Endothelial cell (in vitro differentiated cells): Measurements from ENCODE around the gene CHI3L1. TPM values are rescaled to one million over a fixed set of nuclear protein-coding genes. Genes with fewer than 3 reads are reported as not detected.

Experiments
- DNase-seq: peaks from one replicate; pipeline ENCODE4 v3.0.0; 2021; ENCODE audit warnings: low spot score
- H3K27ac Mint-ChIP-seq: one replicate; pipeline ENCODE4 v1.8.0; 2021; ENCODE audit warnings: mixed read lengths, inconsistent platforms; ENCODE audit not compliant: unreplicated experiment
- H3K27me3 Mint-ChIP-seq: one replicate; pipeline ENCODE4 v1.8.0; 2021; ENCODE audit warnings: mild to moderate bottlenecking, moderate library complexity, mixed read lengths, inconsistent platforms; ENCODE audit not compliant: unreplicated experiment
- H3K36me3 Mint-ChIP-seq: one replicate; pipeline ENCODE4 v1.8.0; 2021; ENCODE audit warnings: mild to moderate bottlenecking, low read depth, mixed read lengths, inconsistent platforms; ENCODE audit not compliant: unreplicated experiment
- H3K4me1 Mint-ChIP-seq: one replicate; pipeline ENCODE4 v1.8.0; 2021; ENCODE audit warnings: mild to moderate bottlenecking, mixed read lengths, inconsistent platforms; ENCODE audit not compliant: unreplicated experiment
- H3K4me3 Mint-ChIP-seq: one replicate; pipeline ENCODE4 v1.8.0; 2021; ENCODE audit warnings: mild to moderate bottlenecking, mixed read lengths, inconsistent platforms; ENCODE audit not compliant: unreplicated experiment
- H3K9me3 Mint-ChIP-seq: one replicate; pipeline ENCODE4 v1.8.0; 2021; ENCODE audit warnings: mixed read lengths, inconsistent platforms; ENCODE audit not compliant: unreplicated experiment
- total RNA-seq: library from RNA; stranded (reverse); fragmentation: NEBNext Ultra II Directional; extraction: Animal tissue kit (Norgen Biotek cat#: 25700); gene quantifications from one replicate; pipeline ENCODE4 v1.2.1, GENCODE V29; 2021; ENCODE audit not compliant: unreplicated experiment
- TF ChIP-seq, protein P1 (sequence below): fragments of 200-600 bp; sonication (generic); IDR thresholded peaks from one replicate; pipeline ENCODE4 v1.5.0; 2021; ENCODE audit warnings: antibody characterized with exemption; ENCODE audit not compliant: unreplicated experiment

CHI3L1 gene
- total RNA-seq, 1 donor from 2014 or later, result 0.21 TPM

DNA sequence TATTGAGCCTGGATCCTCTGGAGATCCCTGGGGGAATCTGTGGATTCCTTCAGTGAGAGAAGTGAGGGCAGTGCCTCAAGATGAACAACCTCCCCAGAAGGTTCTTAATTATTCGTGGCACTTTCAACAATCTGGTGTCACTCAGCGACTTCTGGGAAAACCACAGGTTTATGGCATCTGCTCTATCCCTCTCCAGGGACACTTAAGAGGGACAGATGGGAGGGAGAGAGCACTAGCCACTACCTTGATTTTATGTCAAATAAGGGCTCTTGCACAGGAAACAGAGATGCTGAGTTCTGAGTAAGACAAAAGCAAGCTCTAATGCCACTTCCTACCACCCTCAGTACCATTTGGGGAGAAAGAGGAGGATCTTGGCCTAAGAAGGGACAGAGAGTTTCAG, 21.2 kb upstream of the CHI3L1 start:
- H3K9me3 Mint-ChIP-seq, result no peaks in the 10 kb centered on the region
- peaks cover 2% of the 10 kb centered on the region for H3K27me3 Mint-ChIP-seq

DNA sequence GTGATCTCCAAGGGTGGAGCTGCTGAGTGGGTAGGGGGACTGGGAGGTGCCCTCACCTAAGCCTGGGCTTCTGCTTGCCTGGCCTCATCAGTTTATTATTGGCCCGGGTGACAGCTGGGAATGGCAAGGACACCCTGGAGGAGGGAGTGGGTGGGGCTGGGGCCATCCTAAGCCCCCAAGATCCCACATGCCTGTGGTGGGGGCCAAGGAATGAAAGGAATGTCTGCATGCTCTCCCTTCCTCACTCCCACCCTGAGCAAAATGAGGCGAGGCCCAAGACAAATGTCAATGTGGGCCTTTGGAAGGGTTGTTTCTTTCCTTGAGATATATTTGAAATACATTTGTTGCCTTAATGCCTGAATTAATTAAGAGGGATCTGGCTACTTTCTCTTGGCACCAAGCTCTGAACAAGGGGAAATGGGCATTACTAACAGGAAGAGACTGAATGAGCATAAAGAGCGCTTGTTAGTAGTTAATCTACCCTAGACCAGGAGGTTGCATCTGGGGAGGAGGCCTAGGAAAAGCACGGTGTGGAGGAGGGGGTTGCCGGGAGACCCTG, 19.7 kb upstream of the CHI3L1 start:
- TF ChIP-seq, protein P1, sequence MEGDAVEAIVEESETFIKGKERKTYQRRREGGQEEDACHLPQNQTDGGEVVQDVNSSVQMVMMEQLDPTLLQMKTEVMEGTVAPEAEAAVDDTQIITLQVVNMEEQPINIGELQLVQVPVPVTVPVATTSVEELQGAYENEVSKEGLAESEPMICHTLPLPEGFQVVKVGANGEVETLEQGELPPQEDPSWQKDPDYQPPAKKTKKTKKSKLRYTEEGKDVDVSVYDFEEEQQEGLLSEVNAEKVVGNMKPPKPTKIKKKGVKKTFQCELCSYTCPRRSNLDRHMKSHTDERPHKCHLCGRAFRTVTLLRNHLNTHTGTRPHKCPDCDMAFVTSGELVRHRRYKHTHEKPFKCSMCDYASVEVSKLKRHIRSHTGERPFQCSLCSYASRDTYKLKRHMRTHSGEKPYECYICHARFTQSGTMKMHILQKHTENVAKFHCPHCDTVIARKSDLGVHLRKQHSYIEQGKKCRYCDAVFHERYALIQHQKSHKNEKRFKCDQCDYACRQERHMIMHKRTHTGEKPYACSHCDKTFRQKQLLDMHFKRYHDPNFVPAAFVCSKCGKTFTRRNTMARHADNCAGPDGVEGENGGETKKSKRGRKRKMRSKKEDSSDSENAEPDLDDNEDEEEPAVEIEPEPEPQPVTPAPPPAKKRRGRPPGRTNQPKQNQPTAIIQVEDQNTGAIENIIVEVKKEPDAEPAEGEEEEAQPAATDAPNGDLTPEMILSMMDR, result no peak
- Mint-ChIP-seq H3K27ac (no peak overlapping the region), H3K9me3 (no peaks in the 10 kb centered on the region), H3K27me3 (peaks cover 2% of the 10 kb centered on the region), H3K4me3 (no peak overlapping the region), H3K4me1 (peaks cover 7% of the 10 kb centered on the region), H3K36me3 (no peaks in the 10 kb centered on the region)
- no peak for DNase-seq

More for the DNA sequence above, 21.2 kb upstream of the CHI3L1 start:
- H3K36me3 Mint-ChIP-seq, result no peaks in the 10 kb centered on the region
- no peak overlapping the region for H3K4me3 Mint-ChIP-seq
- peaks cover 4% of the 10 kb centered on the region for H3K4me1 Mint-ChIP-seq
- H3K27ac Mint-ChIP-seq, result no peak overlapping the region
- DNase-seq, result no peak
- TF ChIP-seq, protein P1, result no peak

DNA sequence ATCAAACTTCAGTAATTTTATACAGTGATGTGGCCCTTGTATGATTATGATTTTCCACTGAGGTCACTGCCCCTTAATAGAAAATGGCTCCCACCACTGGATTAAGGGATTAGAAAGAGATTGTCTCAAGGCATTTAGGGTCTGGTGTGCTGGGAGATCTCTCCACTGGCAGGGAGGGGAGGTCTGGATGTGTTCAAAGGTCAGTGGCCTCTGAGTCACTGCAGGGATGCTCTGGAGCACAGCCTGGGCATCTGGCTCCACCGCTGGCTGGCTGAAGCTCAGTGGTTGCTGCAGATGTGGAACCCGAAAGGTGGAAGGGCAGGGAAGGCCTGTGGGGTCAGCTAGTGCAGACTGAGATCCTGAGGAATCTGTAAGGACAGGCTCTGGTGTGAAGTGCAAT, 18.3 kb upstream of the CHI3L1 start:
- H3K27ac Mint-ChIP-seq, result no peak overlapping the region
- TF ChIP-seq, protein P1, result no peak
- peaks cover 4% of the 10 kb centered on the region for H3K27me3 Mint-ChIP-seq
- H3K4me3 Mint-ChIP-seq, result no peak overlapping the region
- no peak for DNase-seq
- H3K9me3 Mint-ChIP-seq, result no peaks in the 10 kb centered on the region
- no peaks in the 10 kb centered on the region for H3K36me3 Mint-ChIP-seq
- H3K4me1 Mint-ChIP-seq, result peaks cover 7% of the 10 kb centered on the region

DNA sequence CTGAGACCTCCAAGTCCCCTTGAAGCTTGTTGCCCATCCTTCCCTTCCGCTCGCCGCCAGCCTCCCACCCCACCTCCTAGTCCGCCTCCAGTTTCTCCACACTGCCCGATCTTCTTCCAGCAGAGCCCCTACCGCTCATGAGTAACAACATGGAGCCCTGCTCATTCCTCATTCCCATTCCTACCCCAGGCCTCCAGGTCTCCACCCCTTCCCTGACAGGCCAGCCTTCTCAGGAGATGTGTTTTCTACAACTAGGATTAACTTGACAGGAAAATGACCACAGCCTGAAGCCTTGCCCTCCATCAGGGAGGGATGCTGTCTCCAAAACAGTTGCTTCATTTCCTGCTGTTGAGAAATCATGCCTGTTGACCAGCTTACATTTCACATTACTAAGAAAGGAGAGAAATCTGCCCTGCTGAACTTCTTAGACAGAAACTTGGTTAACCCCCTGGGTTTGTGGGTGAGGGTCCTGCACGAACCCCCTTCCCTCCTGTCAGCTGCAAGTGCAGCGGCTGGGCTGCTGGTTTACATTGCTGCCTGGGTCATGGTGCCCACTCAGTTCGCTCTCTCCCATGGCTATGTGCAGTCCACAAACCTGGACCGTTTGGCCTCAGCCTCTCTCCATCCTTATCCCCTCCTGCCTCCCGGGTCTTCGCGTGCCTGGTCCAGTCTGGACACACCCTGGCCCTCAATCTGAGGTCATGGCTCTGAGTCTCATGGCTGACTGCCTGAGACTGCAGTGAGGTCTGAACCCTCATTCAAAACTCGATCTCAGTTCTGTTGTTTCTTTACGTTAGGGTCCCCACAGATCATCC, 16.1 kb upstream of the CHI3L1 start:
- Mint-ChIP-seq H3K27ac (peak overlapping the region; percentile 37), H3K36me3 (peaks cover 4% of the 10 kb centered on the region), H3K4me1 (peaks cover 7% of the 10 kb centered on the region), H3K9me3 (no peaks in the 10 kb centered on the region), H3K27me3 (peaks cover 4% of the 10 kb centered on the region), H3K4me3 (no peak overlapping the region)
- DNase-seq, result no peak
- TF ChIP-seq, protein P1, result no peak
